ENCODE results near the gene TSPAN4.
A peak's percentile ranks its signal among the peaks of the same experiment; 100 is the strongest.

Gene TSPAN4

DNA sequence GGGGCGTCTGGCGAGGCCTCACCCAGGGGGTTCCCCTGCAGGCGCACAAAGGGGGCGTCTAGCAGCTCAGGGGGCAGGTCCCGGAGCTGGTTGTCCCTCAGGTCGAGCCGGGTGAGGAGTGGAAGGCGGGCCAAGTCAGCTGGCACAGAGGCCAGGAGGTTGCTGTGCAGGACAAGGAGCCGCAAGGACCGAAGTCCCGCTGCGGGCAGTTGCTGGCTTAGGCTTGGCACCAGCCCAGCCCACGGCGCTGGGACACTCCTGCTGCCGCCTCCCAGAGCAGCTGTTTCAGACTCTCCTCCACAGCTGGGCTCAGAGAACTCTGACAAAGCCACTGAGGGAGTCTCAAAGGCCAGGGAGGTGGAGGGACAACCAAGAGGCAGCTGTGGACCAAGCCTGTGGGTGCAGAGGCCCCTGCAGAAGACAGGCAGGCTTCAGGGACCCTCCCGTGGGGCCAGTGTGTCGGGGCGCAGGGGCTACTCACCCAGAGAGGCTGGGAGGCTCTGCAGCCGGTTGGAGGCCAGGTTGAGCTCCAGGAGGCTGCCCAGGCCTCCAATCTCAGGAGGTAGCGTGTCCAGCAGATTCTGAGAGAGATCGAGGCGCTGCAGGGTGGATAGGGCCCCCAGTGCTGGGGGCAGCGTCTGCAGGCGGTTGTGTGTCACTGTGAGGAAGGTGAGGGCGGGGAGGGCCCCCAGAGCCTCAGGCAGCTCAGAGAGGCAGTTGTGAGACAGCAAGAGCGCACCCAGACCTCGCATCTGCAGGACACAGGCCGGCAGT lies 39.8 kb upstream of the TSPAN4 start:
- Histone ChIP-seq H3K4me1 (ENCODE audit: control insufficient read depth, insufficient read depth, low read length) (no peaks in the 10 kb centered on the region), H3K36me3 (ENCODE audit: control insufficient read depth in 2 of 2, insufficient read depth in 1 of 2, low read length in 2 of 2) (peaks cover 0 to 54% of the 10 kb centered on the region in 2 experiments; a peak in 1 of 3 replicates), H3K27ac (ENCODE audit: extremely low read depth, low read depth, low read length) (no peak overlapping the region), H3K4me3 (ENCODE audit: low read depth, low read length) (0 out of 2 replicates have a peak overlapping the region, but pooled peaks have one; percentile 60), H3K9me3 (ENCODE audit: control insufficient read depth, insufficient read depth, low read depth, low read length) (no peaks in the 10 kb centered on the region)
- TF ChIP-seq GLI2 (tag by site-specific recombination; IDR thresholded peaks at IDR 0.05; ENCODE audit: borderline replicate concordance, low read depth) (no peak), ZNF354C (tag by site-specific recombination; IDR thresholded peaks at IDR 0.05; ENCODE audit: borderline replicate concordance, low read depth) (no peak), ZNF654 (tag by site-specific recombination; IDR thresholded peaks at IDR 0.05; ENCODE audit: low read depth) (no peak), KLF17 (tag by site-specific recombination; IDR thresholded peaks at IDR 0.05) (no peak), PRDM1 (tag by site-specific recombination; IDR thresholded peaks at IDR 0.05) (no peak), ZNF2 (tag by site-specific recombination; IDR thresholded peaks at IDR 0.05) (no peak), ZNF266 (tag by site-specific recombination; IDR thresholded peaks at IDR 0.05; ENCODE audit: low read depth) (no peak)
- ChIA-PET POLR2A (interaction anchor here (0.6 to 5.2 kb wide), 2 partner anchors 15 to 255 kb away, joined by 4 to 42 read pairs; partner anchors contain the start of gene PNPLA2), CTCF (interaction anchor here (0.5 kb wide), 1 partner anchor 46 kb away, joined by 3 read pairs; no protein-coding TSS in a partner anchor)

GRCh38 chr11:803467-803742 lies 39.2 kb upstream of the TSPAN4 start:
- peak overlapping the region; percentile 60 for H3K4me3 ChIP-seq (ENCODE audit: low read depth, low read length)
- no peak for TF ChIP-seq SP3 (tag by site-specific recombination; IDR thresholded peaks at IDR 0.05)
- TF ChIP-seq ZBTB7A (tag by site-specific recombination; IDR thresholded peaks at IDR 0.05; ENCODE audit: low read depth), result no peak
- TF ChIP-seq PRDM1 (tag by site-specific recombination; IDR thresholded peaks at IDR 0.05), result no peak
- TF ChIP-seq PRDM6 (tag by site-specific recombination; IDR thresholded peaks at IDR 0.05), result no peak
- TF ChIP-seq, protein P1, sequence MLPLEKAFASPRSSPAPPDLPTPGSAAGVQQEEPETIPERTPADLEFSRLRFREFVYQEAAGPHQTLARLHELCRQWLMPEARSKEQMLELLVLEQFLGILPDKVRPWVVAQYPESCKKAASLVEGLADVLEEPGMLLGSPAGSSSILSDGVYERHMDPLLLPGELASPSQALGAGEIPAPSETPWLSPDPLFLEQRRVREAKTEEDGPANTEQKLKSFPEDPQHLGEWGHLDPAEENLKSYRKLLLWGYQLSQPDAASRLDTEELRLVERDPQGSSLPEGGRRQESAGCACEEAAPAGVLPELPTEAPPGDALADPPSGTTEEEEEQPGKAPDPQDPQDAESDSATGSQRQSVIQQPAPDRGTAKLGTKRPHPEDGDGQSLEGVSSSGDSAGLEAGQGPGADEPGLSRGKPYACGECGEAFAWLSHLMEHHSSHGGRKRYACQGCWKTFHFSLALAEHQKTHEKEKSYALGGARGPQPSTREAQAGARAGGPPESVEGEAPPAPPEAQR (tag by site-specific recombination; IDR thresholded peaks at IDR 0.05), result no peak
- no peak for TF ChIP-seq BCL6B (tag by site-specific recombination; IDR thresholded peaks at IDR 0.05)
- H3K27ac ChIP-seq (ENCODE audit: extremely low read depth, low read depth, low read length), result peak overlapping the region; percentile 18; the same call in 1 of the 2 replicates
- H3K9me3 ChIP-seq (ENCODE audit: control insufficient read depth, insufficient read depth, low read depth, low read length), result no peaks in the 10 kb centered on the region
- no peaks in the 10 kb centered on the region for H3K4me1 ChIP-seq (ENCODE audit: control insufficient read depth, insufficient read depth, low read length)
- CTCF ChIA-PET, result interaction anchor here (1.1 kb wide), 1 partner anchor 35 kb away, joined by 3 read pairs; no protein-coding TSS in a partner anchor
- peaks cover 0 to 54% of the 10 kb centered on the region in 2 experiments; a peak in 1 of 3 replicates for H3K36me3 ChIP-seq (ENCODE audit: control insufficient read depth in 2 of 2, insufficient read depth in 1 of 2, low read length in 2 of 2)
- POLR2A ChIA-PET, result interaction anchor here (0.6 to 5.2 kb wide), 3 partner anchors 14 to 28 kb away, joined by 3 to 42 read pairs (median 5); partner anchors contain the start of gene PNPLA2

All from HEK293 (cell line).